RWPE1 (cell line): ENCODE measurements around the gene ACSF3.

Experiments
- CTCF ChIA-PET: fragments of 350-600 bp; sonication (Branson Sonifier 250); formaldehyde crosslinking; extraction: SDS; loops from one replicate; lab custom pipeline; 2021; lab: Yijun Ruan, JAX
- POLR2A ChIA-PET: fragments of 400-600 bp; formaldehyde crosslinking; extraction: SDS; loops from one replicate; lab custom pipeline; 2020; ENCODE audit warnings: antibody characterized with exemption; ENCODE audit not compliant: low non-redundant PET; lab: Yijun Ruan, JAX
- DNase-seq: peaks from one replicate; pipeline ENCODE4 v3.0.0; 2012; ENCODE audit warnings: low spot score
- H3K27ac ChIP-seq: fragments of 450-650 bp; 2 replicates; pipeline ENCODE4 v1.5.1; 2017
- TF ChIP-seq, protein P1 (sequence below): fragments of 450-650 bp; conservative IDR thresholded peaks from 2 replicates; pipeline ENCODE4 v1.5.1; 2017; ENCODE audit warnings: low read depth, mild to moderate bottlenecking

ACSF3 gene

DNA sequence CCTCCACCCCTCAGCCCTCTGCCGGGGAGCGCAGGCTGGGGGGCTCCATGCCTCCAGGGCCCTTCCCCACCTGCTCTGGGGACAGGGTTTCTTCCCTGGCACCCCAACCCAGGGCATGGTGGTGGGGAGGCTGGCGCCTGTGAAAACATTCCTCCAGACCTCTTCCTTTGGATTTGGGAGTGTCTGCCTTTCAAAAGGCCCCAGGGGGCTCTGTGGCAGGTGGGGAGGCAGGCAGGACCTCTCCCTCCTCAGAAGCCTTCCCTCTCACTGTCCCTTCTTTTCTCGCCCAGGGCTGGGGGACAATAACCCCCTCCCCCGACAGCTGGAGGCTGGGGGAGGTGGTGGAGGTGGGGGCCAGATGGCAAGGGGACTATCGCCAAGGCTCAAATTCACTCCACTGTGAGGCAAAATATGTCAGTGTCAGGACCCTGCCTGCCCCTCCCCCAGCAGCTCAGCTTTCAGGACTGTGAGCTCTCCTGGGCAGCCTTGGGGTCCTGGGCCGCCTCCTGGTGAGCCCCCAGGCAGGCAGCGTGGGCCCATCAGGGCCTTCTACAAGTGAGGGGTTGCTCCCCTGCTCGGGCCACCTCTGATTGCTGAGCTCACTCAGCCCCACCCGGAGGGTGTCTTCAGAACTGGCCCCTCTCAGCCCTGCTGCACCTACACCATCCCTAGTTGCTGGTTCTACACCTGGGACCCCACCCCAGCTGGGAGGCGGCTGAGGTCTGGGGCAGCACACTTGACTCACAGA, 79.7 kb downstream of the ACSF3 start:
- DNase-seq, result no peak
- POLR2A ChIA-PET, result no interaction called here
- CTCF ChIA-PET, result interaction anchor here (0.9 kb wide), 1 partner anchor 30 kb away, joined by 3 read pairs; no protein-coding TSS in a partner anchor
- H3K27ac ChIP-seq, result no peak overlapping the region
- TF ChIP-seq, protein P1, sequence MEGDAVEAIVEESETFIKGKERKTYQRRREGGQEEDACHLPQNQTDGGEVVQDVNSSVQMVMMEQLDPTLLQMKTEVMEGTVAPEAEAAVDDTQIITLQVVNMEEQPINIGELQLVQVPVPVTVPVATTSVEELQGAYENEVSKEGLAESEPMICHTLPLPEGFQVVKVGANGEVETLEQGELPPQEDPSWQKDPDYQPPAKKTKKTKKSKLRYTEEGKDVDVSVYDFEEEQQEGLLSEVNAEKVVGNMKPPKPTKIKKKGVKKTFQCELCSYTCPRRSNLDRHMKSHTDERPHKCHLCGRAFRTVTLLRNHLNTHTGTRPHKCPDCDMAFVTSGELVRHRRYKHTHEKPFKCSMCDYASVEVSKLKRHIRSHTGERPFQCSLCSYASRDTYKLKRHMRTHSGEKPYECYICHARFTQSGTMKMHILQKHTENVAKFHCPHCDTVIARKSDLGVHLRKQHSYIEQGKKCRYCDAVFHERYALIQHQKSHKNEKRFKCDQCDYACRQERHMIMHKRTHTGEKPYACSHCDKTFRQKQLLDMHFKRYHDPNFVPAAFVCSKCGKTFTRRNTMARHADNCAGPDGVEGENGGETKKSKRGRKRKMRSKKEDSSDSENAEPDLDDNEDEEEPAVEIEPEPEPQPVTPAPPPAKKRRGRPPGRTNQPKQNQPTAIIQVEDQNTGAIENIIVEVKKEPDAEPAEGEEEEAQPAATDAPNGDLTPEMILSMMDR, result no peak

DNA sequence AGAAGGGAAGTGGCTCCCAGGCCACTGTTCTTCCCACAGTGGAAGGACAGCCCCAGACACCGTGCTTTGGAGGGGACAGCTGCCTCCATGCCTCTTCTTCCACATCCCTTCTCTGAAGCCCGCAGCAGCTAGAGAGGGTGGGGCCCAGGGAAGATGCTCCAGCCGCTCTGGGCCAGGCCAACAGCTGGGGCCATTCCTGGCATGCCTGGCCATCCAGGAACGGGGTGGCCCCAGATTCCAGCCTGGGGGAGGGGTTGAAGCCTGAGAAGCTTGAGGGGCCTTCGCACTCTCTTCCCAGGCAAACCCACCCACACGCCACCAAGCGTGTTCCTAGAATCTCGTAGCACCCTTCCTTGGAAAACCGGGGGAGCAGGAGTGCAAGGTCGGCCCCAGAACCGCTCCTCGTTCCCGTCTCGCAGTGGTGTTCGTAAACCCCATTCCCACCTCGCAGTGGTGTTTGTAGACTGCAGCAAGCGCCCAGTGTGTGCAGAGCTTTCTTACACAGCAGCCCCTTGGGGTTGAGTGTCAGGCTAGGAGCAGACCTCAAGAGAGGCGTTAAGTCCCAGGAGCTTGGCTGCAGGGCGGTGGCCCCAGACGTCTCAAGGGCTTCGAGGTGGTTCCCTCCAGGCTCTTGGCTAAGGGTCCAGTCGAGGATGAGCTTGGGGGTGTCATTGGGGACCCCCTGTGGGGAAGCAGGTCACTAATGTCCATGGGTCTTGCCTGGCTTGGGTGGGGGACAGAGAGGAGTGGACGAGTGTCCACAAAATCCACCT, 80.6 kb downstream of the ACSF3 start:
- H3K27ac ChIP-seq, result no peak overlapping the region
- no peak for DNase-seq
- POLR2A ChIA-PET, result no interaction called here
- TF ChIP-seq, protein P1, result no peak
- CTCF ChIA-PET, result no interaction called here

DNA sequence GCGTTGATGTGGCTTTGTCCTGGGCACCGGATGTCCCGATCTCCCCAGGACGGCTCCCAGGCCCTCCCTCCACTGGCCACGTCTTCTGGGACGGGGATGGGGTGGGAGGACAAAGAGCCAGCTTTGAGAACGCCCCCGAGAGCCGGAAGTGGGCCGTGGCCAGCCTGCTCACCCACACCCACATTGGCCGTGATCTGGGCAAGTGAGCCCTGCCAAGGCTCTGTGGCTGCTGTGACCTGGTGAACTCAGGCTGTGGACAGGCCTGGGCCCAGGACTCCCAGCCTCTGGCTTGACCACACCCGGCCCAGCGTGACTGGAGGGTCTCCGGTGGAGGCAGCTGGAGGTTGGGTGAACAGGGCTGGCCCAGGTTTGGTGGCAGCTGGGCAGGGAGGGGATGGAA, 81.2 kb downstream of the ACSF3 start:
- peak overlapping the region; percentile 13; the same call in 1 of the 2 replicates for H3K27ac ChIP-seq
- ChIA-PET CTCF (no interaction called here), POLR2A (no interaction called here)
- no peak for DNase-seq
- TF ChIP-seq, protein P1, result no peak

DNA sequence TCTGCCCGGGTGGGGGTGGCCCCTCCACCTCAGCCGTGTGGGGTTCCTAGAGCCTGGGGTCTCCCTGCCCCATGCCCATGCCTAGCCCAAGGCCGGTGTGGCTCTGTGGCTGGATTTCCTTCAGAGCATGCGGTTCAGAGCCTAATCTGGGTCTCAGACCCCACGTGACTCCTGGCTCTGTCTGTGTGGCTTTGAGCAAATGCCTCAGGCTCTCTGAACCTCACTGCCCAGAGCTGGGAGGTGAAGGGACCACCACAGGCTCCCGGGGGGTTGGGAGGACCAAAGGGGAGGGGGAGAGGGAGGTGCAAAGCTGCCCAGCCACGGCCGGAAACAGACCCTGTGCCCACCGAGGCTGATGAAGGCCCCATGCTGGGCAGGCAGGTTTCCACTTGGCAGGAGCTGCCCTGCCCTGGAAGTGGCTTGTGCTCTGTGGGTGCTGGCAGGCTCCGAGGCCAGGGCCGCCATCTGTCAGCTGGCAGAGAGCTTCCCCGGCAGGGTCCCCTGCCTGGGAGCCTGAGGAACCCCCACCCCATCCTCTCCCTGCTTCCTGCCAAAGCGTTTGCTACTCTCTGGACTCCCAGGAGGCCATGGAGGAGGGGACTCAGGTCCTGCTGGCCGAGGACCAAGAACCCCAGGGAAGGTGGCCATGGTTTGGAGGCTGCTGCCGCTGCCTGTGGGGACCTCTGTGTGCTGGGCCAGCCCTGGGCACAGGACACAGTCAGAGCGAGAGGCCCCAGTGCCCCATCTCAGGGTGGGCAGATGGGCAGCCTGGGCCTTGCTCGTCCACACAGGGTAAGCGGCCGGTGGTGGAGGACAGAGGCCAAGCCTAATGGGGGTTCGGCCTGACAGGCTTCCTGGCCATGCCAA, 81.9 kb downstream of the ACSF3 start:
- DNase-seq, result no peak
- peak overlapping the region; percentile 13; the same call in 1 of the 2 replicates for H3K27ac ChIP-seq
- TF ChIP-seq, protein P1, result no peak
- CTCF ChIA-PET, result interaction anchor here (0.6 kb wide), 1 partner anchor 15 kb away, joined by 4 read pairs; no protein-coding TSS in a partner anchor
- POLR2A ChIA-PET, result no interaction called here

DNA sequence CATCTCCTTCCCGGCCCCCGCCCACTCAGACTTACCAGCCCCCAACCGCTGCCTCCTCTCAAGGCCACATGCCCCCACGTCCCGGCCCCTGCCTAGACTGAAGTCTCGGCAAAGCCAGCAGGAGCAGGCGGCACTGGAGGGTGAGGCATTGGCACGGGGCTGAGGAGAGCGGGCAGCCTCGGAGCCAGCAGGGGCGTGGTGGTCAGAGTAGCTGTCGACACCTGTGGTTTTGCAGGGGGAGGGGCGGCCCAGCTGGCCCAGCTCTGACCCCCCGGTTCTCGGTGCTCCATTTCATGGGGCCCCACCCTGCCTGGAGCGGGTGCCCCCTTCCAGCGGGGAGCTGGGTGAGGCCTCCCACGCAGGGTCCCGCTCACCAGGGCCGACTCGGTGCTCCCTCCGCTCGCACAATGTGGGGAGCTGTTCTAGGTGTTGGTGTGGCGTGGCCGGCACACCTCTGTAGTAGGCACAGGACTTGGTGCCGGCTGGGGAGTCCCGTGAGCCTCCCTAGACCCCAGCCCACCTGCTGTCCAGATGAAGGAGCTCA, 82.6 kb downstream of the ACSF3 start:
- TF ChIP-seq, protein P1, result no peak
- ChIA-PET CTCF (interaction anchor here (0.6 kb wide), 1 partner anchor 14 kb away, joined by 4 read pairs; no protein-coding TSS in a partner anchor), POLR2A (no interaction called here)
- DNase-seq, result no peak
- H3K27ac ChIP-seq, result peak overlapping the region; percentile 13; the same call in 1 of the 2 replicates
